NCI-H526 treated with DMSO at 0.1 percent for 48 hours (cell line): ENCODE data around the gene GPC5.

ENCODE experiments used
- DNase-seq: peaks from one replicate; lab custom pipeline; 2025; lab: John Stamatoyannopoulos, UW

The GPC5 gene

DNA sequence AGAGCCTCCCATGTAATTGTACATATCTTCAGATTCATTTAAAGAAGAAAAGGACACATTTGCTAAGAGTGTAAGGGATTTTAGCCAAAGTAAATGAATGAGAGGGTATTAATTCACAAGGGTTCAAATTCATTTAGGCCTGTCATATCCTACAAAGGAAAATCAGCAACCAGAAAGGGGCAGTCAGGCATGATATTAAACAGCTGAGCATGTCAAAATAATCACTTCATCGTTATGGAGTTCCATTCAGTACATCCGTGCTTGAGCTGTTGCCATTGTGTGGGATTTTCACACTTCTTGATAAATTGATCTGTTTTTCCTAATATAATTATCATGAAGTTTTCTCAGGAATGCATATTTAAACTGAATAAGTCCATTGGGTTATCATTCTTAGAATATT, 567.1 kb downstream of the GPC5 start:
- DNase-seq = no peak

DNA sequence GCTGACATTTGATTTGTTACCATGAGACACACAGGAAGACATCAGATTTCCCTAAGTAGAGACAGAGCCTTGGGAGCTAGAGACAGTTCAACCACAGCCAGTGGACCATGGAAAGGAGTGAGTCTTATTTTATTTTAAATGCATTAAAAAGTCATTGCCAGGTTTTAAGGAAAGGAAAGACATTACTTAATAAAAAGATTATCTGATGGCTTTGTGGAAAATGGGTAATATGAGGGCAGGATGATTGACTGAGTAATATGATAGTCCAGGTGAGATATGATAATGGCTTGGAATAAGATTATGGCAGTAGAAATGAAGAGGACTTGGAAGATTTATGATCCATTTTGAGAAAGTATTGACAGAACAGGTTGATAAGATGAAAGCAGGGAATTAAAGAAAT, 580.1 kb downstream of the GPC5 start:
- no peak for DNase-seq

DNA sequence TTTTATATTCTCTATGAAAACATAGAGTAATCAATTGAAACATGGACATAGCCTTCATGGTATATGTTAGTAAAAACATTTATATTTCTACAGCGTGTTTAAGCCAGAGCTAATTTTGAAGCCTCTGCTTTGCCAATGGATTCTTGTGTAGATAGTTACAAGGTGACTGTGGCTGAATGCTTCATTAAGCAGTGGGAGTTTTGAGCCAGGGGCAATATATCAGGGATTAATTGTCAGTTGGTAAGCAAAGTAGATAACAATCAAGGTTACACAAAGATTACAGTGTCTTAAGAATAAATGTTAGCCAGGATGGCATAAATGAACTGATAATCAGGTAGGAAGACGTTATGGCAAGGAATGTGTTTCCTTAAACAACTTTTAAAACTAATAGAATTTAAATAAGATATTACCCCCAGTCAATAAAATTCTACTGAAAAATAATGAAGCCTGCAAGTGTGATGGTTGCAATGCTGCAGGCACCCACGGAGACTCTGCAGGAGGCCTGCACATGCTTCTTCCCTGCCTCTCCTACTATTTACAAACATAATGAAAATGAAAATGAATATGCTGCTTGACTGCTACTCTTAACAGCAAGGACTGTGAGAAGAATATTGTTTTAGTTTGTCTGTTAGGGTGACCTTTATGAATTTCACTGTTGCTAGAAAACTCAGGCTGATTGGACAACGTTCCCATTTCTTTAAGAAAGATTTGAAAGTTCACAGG, 588.5 kb downstream of the GPC5 start:
- peak; percentile 94 for DNase-seq

DNA sequence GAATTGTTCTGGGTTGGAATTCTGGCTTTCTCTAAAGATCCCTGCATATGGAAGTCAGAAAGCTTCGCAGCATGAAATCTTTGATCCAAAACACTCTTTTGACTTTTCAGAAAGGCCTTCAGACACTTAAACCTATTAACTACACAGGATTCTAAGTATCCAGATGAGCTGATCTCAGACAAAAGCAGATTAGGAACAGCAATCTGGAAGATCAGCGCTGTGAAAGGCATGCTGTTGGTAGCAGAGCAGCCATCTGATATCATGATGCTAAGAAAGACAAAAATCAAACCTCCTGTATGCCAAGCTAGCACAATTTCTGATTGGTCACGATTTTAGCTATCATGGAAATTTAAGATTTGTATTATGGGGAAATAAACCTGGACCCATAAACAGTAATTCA, 589.9 kb downstream of the GPC5 start:
- no peak for DNase-seq

DNA sequence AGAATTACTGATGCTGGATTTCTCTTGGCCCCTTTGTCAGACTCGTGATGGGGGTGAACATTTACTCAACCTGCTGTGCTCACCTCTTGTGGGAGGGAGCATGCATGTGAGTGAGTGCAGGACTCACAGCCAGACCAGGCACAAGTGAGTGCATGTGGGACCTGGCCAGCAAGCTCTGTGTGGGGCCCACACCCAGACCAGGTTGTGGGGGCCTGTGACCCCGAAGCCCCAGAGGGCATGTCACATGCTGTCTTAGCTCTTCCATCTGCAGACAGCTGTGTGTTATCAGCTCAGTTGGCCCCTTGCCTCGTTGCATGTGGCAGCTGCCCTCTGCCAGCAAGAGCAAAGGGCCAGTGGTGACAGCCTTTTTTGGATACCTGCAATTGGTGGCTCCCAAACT, 614.4 kb downstream of the GPC5 start:
- no peak for DNase-seq

DNA sequence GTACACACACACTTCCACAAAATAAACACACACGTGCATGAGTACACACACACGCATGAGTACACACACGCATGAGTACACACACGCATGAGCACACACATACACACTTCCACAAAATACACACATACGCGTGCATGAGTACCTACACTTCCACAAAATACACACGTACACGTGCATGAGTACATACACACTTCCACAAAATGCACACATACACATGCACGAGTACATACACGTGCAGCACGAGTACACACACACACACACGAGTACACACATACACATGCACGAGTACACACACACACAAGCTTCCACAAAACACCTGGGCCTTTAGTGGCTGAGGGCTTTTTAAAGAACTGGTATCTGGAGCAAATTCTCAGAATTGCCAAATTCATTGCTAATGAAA, 619.3 kb downstream of the GPC5 start:
- no peak for DNase-seq

DNA sequence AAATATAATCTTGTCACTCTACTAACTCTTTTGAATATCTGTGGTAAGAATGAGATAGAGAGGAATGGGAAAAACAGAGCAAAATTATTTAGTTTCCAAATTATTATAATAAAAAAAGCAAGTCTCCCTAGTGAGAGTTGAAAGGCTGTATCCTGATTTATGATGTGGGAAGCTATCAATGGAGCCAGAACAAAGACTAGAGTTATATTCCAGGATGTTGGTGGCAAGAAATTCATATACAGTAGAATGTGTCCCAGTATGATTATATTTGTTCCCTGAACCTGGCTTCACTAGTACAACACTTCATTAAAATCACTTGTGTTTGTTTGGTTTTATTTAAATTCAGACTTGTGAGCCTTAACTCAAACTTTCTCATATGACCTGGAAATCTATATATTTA, 630.3 kb downstream of the GPC5 start:
- DNase-seq = no peak

DNA sequence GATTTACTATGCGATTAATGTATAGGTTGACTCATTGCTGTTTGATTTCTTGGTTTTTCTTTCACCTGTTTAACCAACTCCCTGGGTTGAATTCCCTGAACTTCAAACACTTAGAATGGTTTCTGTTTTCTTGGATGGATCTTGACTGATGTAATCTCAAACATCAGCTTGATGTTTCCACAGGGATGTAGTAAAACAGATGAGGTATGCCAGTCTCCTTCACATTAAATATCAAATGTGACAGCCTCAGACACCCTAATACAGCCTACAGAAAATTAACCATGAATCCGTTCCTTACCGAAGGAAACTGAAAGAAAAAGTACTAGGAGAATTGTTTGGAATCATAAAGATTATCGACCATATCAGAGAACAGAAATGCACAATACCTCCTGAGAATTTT, 631.2 kb downstream of the GPC5 start:
- DNase-seq = no peak

DNA sequence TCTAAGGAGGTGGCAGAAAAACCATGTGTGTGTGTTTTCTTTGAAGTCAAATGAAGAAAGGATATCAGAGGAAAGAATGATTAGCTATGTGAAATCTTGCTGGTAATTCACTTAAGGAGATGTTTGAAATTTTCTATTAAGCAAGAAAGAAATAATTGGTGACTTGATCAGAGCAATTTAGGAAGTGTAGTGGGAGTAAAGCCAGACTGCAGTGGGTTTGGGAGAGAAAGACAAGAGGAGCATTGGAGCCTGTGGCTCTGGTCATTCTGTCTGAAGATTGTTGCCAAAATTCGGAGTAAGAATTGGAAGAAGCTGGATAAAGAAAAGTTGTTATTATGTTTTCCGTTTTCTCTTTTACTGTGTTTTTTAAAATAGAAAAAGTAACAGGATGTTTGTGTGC, 640.5 kb downstream of the GPC5 start:
- no peak for DNase-seq

DNA sequence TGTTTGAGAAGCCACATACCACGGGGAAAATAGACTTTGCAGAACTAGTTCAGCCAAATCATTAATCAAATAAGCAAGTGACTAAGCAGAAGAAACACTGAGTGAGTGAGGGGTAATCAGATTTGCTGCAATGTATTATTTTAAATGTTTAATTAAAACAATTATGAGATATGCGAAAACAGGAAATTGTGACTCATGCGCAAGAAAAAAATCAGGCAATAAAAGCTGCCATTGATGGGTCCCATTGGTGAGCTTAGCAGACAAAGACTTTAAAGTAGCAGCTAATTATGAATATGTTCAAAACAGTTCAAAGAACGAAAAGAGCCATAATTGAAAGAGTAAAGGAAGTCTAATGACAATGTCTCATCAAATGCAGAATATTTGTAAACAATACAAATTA, 644.1 kb downstream of the GPC5 start:
- no peak for DNase-seq

DNA sequence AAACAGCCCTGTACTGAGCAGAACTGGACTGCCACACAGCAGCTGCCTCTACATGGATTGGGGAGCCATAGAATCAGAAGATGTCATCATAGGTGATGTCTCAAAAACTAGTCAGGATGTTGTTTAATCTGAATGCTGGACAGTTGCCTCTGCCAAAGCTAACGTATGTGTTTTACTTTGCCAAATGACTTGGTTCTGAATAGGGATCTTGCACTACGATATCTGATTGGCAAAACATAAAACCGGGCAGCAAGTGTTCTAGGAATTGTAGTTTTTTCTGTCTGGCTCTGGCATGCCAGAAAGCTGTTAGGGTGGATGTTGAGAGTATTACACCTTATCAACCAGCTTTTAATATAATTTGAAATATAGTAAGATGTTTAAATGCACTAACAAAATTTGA, 645.9 kb downstream of the GPC5 start:
- no peak for DNase-seq

DNA sequence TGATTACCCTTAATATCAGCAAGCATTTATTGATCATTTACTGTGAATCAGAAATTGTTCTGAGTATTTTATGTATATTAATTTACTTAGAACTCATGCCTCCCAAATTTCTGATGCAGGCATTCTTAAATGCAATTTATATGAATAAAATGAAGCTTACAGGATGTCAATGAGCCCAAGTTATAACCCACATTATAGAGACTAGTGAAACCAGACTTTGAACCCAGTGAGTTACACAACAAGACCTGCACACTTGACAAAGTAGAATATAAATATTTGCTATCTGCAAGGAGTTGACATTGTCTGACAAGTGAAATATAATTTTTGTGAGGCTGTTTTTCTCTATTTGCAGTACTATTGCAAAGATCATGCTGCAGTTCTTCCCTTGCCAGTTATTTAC, 656.0 kb downstream of the GPC5 start:
- no peak for DNase-seq

DNA sequence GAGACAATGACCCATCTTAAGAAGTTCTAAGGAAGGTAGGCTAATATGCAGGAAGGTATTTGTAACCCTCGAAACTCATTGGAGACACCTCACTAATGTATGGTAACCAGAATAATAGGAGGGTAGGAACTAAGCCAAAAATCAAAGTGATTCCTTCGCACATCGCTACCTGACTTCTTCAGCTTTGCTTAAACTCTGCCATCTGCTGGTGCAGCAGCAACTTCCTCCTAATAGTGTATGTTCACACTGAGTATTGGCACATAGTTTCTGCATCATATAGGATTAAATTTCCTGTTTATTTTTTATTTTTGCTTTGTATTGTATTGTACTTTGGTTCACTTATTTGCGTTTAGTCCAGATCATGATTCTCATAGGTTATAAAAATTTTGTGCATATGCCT, 676.2 kb downstream of the GPC5 start:
- DNase-seq = peak; percentile 44

DNA sequence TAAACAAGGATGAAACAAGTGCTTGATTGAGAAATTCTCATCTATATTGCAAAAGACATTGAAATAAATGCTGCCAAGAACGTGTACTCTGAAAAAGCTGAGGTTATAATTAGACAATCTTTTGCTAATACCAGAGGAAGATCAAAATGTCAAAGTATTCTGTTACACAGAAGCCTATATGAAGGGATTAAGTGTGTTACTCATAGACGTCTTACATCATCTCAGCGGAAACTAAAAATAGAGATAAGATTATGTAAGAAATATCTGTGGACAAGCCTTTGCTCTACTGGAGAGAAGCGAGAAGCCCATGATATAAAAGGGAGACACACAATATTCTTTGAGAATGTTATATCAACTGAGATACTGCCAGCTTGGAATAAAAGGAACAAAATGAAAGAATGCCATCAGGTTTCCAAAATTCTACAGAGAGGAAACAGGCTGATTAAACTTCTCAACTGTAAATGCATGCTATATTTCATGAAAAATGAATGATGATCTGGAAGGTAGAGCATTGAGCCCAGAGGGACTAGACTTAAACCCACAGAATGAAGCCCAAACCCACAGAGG, 699.0 kb downstream of the GPC5 start:
- no peak for DNase-seq

DNA sequence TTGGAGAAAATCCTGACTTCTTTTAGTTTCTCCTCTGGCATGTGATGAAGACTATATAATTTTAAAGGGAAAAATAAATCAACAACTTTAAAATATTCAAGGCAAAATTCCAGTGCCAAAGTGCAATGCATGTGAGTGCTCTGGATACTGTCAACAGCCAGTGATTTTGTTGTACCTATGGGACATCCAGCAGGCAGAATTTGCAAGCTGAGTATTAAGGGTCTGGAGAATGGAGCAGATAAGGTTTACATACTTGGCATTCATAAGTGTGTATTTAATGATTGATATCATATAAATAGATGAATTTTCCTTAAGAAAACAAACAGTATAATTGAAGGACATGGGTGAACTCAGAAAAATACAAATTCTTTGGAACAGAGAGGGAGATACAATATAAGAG, 703.4 kb downstream of the GPC5 start:
- no peak for DNase-seq

DNA sequence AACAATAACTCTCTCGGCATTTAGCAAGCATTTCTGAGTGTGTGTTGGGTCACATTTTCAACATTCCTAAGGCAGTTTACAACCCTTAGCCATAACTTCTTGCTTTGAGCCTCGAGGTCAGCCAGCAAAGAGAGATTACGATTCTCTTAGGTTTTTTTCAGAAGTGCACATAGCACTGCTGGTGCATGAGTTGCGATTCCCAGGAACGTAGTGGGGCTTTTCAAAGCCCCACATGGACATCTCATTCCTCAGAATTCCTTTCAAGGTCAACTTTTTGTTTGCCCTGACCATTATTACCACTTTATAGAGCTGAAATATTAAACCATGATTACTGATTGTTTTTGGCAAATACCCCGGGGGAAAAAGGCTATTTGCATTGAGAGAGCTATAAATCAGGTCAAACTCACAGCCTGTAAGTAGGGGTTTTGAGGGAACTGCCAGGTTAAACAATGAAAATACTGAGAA, 705.3 kb downstream of the GPC5 start:
- DNase-seq = no peak

DNA sequence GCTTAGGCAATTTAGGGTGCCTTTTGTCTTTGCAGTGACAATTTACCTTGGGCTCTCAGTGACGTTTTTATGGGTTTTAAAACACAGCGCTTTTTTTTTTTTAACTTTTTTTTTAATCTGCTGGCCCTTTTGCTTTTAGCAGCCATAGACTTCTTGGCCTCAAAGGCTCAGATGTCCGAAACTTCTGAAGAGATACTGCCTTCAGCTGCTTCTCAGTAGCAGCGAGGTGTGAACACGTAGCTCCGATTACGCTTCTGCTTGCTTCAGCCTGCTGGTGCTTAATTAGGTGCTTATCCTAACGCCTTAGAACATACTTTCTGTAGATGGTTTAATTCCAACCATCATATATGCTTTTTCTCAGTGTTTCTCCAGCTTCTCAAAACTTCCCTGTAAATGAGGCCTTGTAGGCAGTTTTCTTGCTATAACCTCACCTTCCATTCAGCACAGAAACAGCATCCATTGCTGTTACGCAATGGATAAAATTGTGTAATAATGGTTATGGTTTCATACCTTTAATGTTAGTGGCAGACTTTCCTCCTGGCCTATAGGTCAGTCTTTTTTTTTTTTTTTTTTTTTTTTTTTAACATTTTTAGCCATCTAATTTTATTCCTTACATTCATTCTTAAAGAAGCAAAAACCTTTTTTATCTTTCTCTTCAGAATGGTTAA, 723.9 kb downstream of the GPC5 start:
- no peak for DNase-seq

DNA sequence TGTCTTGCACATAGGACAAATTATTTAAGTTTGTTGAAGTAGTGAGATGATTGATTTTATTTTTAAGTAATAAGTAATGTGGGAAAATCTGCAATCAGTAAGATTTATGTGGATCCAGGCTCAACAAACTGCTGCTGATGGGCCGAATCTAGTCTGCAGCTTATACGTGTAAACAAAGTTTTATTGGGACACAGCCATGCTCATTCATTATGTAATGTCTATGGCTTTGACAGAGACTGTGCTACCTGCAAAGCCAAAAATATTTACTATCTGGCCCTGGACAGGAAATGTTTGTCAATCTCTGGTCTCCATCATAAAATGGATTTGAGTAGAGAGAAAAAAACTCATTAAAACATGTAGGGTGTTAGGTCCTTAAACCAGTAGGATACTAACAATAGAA, 728.0 kb downstream of the GPC5 start:
- DNase-seq = no peak

DNA sequence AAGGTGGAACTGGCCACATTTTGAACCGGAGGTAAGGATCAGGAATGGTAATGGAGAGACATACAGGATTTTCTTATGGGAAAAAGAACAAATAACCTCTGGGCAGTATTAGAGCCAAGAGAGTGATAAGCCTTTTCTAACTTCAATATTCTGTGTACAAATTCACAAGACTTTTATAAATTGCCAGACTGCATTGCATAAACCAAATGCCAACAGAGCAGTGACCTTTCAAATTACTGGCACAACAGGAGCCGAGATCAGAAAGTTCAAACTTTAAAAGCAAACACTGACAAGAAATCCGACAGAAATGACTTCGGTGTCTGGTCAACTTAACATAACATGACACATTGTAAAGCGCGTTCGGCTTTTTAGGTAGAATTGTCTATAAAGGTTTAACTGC, 737.1 kb downstream of the GPC5 start:
- no peak for DNase-seq

DNA sequence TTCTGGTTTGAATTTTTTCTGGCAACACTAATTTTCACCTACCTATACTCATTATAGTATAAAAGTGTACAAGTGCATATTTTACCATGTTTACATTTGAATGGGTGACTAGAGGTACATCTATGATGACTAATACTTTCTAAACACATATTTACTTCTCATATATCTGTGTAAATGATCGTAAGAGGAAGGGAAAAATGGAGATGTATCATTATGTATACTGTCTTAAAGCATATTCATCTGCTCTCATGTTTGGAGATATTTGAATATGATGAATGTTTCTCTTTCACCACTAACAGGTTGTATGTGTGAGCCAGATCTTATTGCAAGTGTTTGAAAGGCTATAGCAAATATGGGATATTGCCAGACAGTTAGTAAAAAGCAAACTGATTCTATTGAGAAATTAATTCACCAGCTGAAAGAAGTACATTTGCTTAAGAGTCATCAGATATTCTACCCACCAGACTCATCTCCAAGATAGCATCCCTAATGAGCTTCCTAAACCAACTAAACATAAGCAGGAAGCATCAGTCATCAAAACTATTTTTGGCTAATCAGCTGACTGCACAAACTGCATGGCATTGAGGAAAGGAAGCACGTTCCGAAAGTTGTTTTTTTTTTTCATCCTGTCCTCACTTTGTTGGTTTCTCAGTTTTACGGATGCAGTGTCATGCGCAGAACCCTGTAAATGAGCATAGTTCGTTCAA, 738.2 kb downstream of the GPC5 start:
- no peak for DNase-seq

DNA sequence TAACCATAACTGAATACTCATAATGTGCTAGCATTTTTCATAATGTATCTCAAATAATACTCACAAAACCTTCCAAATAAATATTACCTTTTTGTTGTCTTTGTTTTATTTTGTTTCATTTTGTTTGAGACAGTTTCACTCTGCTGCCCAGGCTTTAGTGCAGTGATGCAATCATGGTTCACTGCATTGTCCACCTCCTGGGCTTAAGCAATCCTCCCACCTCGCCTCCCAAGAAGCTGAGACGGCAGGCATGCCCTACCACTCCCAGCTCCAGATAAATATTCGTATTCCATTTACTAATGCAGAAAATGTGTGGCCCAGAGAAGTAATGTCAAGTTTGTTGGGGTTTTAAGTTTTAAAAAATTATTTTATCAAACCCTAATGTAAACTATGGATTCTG, 739.1 kb downstream of the GPC5 start:
- DNase-seq = no peak

DNA sequence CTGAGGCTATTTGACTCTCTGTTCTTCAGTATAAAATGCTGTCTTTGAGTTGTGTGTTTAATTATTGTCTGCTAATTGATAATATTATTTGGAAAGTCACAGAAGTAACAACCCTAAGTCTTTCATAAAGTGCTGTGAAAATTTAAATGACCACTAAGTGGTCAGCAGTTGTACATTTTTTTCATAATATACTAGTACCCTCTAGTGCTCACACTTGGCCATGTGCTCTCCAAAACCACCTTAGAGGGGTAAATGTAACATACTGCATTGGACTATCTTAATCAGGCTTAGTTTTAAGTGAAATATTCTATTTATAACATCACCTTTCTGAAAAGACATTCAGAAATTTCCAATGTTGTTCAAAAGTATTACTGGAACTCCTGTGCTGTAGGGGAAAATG, 745.3 kb downstream of the GPC5 start:
- no peak for DNase-seq

DNA sequence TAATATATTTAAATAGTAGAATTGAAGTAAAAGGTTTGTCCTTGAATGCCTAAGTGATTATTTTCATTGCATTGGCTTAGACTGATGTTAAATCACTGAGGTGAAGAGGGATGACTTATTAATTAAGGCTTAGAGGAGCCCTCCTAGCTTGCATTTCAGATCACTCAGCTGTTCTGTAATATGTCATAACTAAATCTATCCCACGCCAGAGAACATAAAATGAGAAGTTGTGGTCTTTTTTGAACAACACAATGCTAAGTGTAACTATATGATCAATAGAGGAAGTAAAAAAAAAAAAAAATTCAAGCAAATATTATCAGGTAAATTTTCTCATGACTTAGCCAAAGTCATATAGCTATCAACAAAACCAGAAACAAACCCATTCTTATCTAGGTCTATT, 752.2 kb downstream of the GPC5 start:
- no peak for DNase-seq
